Endothelial cell of umbilical vein (primary cell): Measurements from ENCODE around the gene SUPT16H. TPM values are rescaled to one million over a fixed set of nuclear protein-coding genes. Genes with fewer than 3 reads are reported as not detected.

Source experiments
- BruUV-seq: library from RNA; stranded (reverse); fragments of 400-500 nt; replicated peaks from 2 replicates; lab custom pipeline; 2021; lab: Mats Ljungman, UMichigan
- CTCF ChIA-PET: fragments of 300-600, 350-600 bp; sonication (Branson Sonifier 250); formaldehyde crosslinking; loops from one replicate; lab custom pipeline; 2021; ENCODE audit warnings: antibody characterized with exemption, inconsistent platforms; lab: Charles Lee
- POLR2A ChIA-PET: fragments of 300-600, 350-600 bp; sonication (Branson Sonifier 250); formaldehyde crosslinking; loops from one replicate; lab custom pipeline; 2021; ENCODE audit warnings: antibody characterized with exemption, inconsistent platforms; lab: Charles Lee
- DNase-seq: peaks from one replicate; pipeline ENCODE4 v3.0.0-alpha.2; 2011; ENCODE audit warnings: low read depth, low spot score
- FAIRE-seq: peaks from 2 replicates; lab custom pipeline; 2011; peaks lifted over from hg19 to GRCh38; lab: Jason Lieb, UNC
- H2AFZ ChIP-seq: 2 replicates; pipeline ENCODE4 v1.6.0; 2012; ENCODE audit warnings: low read depth, low read length, control low read depth, inconsistent platforms
- H3K27ac ChIP-seq: 2 replicates; pipeline ENCODE4 v1.5.1; 2011; ENCODE audit warnings: low read depth, mild to moderate bottlenecking, control low read depth, low read length, moderate library complexity; ENCODE audit not compliant: insufficient read depth
- H3K27me3 ChIP-seq, 2 experiments: 2 replicates each; pipeline versions ENCODE4 v1.6.0 to v1.6.1; 2011; ENCODE audit warnings: low read length in 2 of 2, mixed read lengths in 1 of 2; ENCODE audit not compliant: control insufficient read depth in 2 of 2, insufficient read depth in 2 of 2
- H3K36me3 ChIP-seq, 2 experiments: 2 replicates in 1 of 2; 3 replicates in 1 of 2; pipeline ENCODE4 v1.5.1; 2011; ENCODE audit warnings: low read length in 2 of 2, mild to moderate bottlenecking in 1 of 2, moderate library complexity in 1 of 2; ENCODE audit not compliant: control insufficient read depth in 2 of 2, insufficient read depth in 2 of 2; ENCODE audit errors: extremely low read depth in 1 of 2
- H3K4me1 ChIP-seq: 3 replicates; pipeline ENCODE4 v1.5.1; 2011; ENCODE audit warnings: mild to moderate bottlenecking, low read length; ENCODE audit not compliant: control insufficient read depth, insufficient read depth; ENCODE audit errors: extremely low read depth
- H3K4me2 ChIP-seq: 2 replicates; pipeline ENCODE4 v1.6.1; 2011; ENCODE audit warnings: low read length, control low read depth, mixed read lengths; ENCODE audit not compliant: insufficient read depth
- H3K4me3 ChIP-seq, 3 experiments: fragments of 200-600 bp in 1 of 3; sonication (generic), shearing (Covaris generic) in 1 of 3; replicated peaks in 1 of 3; 2 replicates each; pipeline ENCODE4 v1.5.1; 2011 to 2016; ENCODE audit warnings: control low read depth in 3 of 3, low read length in 3 of 3, mild to moderate bottlenecking in 2 of 3, inconsistent platforms in 1 of 3, low read depth in 1 of 3, moderate library complexity in 1 of 3; ENCODE audit not compliant: insufficient read depth in 1 of 3
- H3K79me2 ChIP-seq: 2 replicates; pipeline ENCODE4 v1.6.0; 2012; ENCODE audit warnings: low read length, inconsistent platforms; ENCODE audit not compliant: control insufficient read depth, insufficient read depth
- H3K9ac ChIP-seq: replicated peaks from 2 replicates; pipeline ENCODE3; 2011; ENCODE audit warnings: low read length, control low read depth; ENCODE audit not compliant: insufficient read depth; ENCODE audit errors: extremely low read depth
- H3K9me1 ChIP-seq: replicated peaks from 3 replicates; pipeline ENCODE4 v1.6.0; 2011; ENCODE audit warnings: mild to moderate bottlenecking, low read length; ENCODE audit not compliant: control insufficient read depth, insufficient read depth; ENCODE audit errors: extremely low read depth
- H3K9me3 ChIP-seq: replicated peaks from 2 replicates; pipeline ENCODE4 v1.5.1; 2012; ENCODE audit warnings: low read length, inconsistent platforms; ENCODE audit not compliant: control insufficient read depth, insufficient read depth
- H4K20me1 ChIP-seq: replicated peaks from 2 replicates; pipeline ENCODE3; 2011; ENCODE audit warnings: mild to moderate bottlenecking, low read length; ENCODE audit not compliant: control insufficient read depth, insufficient read depth; ENCODE audit errors: extremely low read depth
- MYC ChIP-seq: IDR thresholded peaks from one replicate; pipeline ENCODE4 v1.6.1; 2011; ENCODE audit warnings: mild to moderate bottlenecking, low read depth, low read length
- POLR2A ChIP-seq: IDR thresholded peaks from 2 replicates; pipeline ENCODE4 v1.6.1; 2012; ENCODE audit warnings: low read depth, mild to moderate bottlenecking, control low read depth, low read length
- dilution Hi-C: fragments of 300-500 bp; cut with MboI; formaldehyde crosslinking; loops from one replicate; pipeline ENCODE4 v1.15.0; 2019; ENCODE audit warnings: low sequenced_read_pairs; ENCODE audit not compliant: extremely low pct_ligation_motif_present
- intact Hi-C: fragments of 100-400 bp; cut with micrococcal nuclease; formaldehyde crosslinking; loops from one replicate; pipeline ENCODE4 v1.10.0; 2022
- polyA plus RNA-seq, 4 experiments: library from polyadenylated mRNA; depleted of rRNA in 3 of 4; stranded (reverse) in 3 of 4; unstranded in 1 of 4; fragments of >200 nt; gene quantifications; 2 replicates each; pipeline versions ENCODE4 v1.2.1 to v1.2.3, GENCODE V29; 2011 to 2012; ENCODE audit warnings: missing spikeins in 1 of 4
- total RNA-seq: library from RNA; stranded (reverse); gene quantifications from 2 replicates; pipeline ENCODE4 v1.2.3, GENCODE V29; 2021

Gene SUPT16H
- total and polyA plus RNA-seq, 2 donors (not counting 3 experiments of a cell fraction or from before 2014, with no cell fraction given), result 53.1 to 100 TPM

DNA sequence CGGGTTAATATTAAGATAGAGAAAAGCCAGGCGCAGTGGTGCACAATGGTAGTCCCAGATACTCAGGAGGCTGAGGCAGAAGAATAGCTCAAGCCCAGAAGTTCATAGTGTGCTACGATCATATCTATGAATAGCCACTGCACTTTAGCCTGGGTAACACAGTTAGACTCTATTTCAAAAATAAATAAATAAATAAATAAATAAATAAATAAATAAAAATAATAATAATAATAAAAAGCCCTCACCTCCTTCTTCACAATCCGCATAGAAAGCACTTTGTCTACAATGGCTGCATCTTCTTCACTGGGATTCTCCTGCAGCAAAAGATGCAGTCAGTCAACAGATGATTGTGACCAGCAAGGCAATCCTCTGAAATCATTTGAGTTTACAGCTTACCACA, 31.5 kb upstream of the SUPT16H start:
- Histone ChIP-seq H3K9me1 (no peaks in the 10 kb centered on the region), H3K4me2 (no peak overlapping the region), H3K79me2 (no peaks in the 10 kb centered on the region), H3K4me1 (no peaks in the 10 kb centered on the region), H2AFZ (no peak overlapping the region), H3K36me3 (peaks cover 25% of the 10 kb centered on the region in 2 experiments), H3K27me3 (no peaks in the 10 kb centered on the region), H3K27ac (no peak overlapping the region), H4K20me1 (no peaks in the 10 kb centered on the region), H3K9me3 (no peaks in the 10 kb centered on the region), H3K9ac (no peak overlapping the region), H3K4me3 (no peak overlapping the region)
- intact Hi-C loops (loop anchor here (10.0 kb wide), 1 partner anchor 61 kb away; no protein-coding TSS in a partner anchor), dilution Hi-C loops (no loop called here)
- ChIA-PET POLR2A (interaction anchor here (1.0 kb wide), 1 partner anchor 15 kb away, joined by 4 read pairs; no protein-coding TSS in a partner anchor), CTCF (interaction anchor here (0.6 kb wide), 1 partner anchor 1645 kb away, joined by 3 read pairs; no protein-coding TSS in a partner anchor)
- DNase-seq, result no peak
- no peak for TF ChIP-seq POLR2A
- no peak for FAIRE-seq
- BruUV-seq, result no TSS peak

DNA sequence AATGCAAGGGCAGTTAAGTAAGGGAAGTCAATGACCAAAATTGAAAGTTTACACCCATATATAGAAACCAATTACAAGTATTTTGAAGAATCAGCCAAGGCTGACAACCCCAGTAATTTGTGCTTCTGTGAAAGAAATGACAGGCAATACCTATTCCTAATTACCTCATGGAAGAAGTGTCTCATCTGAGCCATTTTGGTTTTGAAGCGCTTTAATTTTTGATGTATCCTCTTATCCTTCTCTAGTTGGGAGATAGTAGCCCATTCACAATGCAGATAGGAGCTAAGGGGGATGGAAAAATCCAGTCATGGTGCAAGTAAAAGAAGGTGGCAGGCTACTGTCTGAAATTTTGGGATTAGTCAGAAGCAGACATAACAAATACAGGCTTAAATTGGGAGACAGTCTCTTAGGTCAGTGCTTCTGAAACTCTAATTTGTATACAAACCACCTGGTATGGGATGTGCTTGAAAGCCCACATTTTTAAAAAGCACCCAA, 30.4 kb upstream of the SUPT16H start:
- no peaks in the 10 kb centered on the region for H3K9me3 ChIP-seq
- no peaks in the 10 kb centered on the region for H3K27me3 ChIP-seq
- no peaks in the 10 kb centered on the region for H3K9me1 ChIP-seq
- ChIA-PET POLR2A (no interaction called here), CTCF (no interaction called here)
- H3K4me2 ChIP-seq, result no peak overlapping the region
- no peaks in the 10 kb centered on the region for H3K4me1 ChIP-seq
- BruUV-seq, result no TSS peak
- no peaks in the 10 kb centered on the region for H4K20me1 ChIP-seq
- no peak overlapping the region for H3K27ac ChIP-seq
- no peaks in the 10 kb centered on the region for H3K79me2 ChIP-seq
- H3K9ac ChIP-seq, result no peak overlapping the region
- TF ChIP-seq MYC, result no peak
- FAIRE-seq, result no peak
- dilution Hi-C loops (no loop called here), intact Hi-C loops (loop anchor here (10.0 kb wide), 1 partner anchor 59 kb away; no protein-coding TSS in a partner anchor)
- peaks cover 19 to 20% of the 10 kb centered on the region in 2 experiments for H3K36me3 ChIP-seq
- H3K4me3 ChIP-seq, result no peak overlapping the region
- no peak for DNase-seq
- H2AFZ ChIP-seq, result no peak overlapping the region
